ENCODE measurements around the gene BMPER. TPM values are rescaled to one million over a fixed set of nuclear protein-coding genes. Genes with fewer than 3 reads are reported as not detected.

Gene BMPER
- total RNA-seq, 1 experiment from 2014 or later: not detected

DNA sequence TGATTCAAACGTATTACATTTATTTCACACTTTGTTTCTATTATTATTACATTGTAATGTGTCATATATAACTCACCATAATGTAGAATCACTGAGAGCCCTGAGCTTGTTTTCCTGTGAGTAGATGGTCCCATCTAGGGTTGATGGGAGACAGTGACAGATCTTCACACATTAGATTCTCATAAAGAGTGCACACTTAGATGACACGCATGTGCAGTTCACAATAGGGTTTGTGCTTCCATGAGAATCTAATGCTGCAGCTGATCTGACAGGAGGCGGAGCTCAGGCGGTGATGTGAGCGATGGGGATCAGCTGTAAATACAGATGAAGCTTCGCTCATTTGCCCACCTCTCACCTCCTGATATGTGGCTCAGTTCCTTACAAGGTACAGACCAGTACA lies 36.1 kb downstream of the BMPER start:
- no peaks in the 10 kb centered on the region for H3K36me3 Mint-ChIP-seq (ENCODE audit: insufficient read depth, unreplicated experiment)
- ChIA-PET POLR2A (no interaction called here), CTCF (no interaction called here)
- H3K27ac Mint-ChIP-seq (ENCODE audit: unreplicated experiment): no peak overlapping the region
- DNase-seq: no peak
- no peaks in the 10 kb centered on the region; the same call in 1 of the 2 replicates for H3K9me3 ChIP-seq
- TF ChIP-seq CTCF (IDR thresholded peaks at IDR 0.05; ENCODE audit: insufficient read depth in 1 of 2, low read depth in 1 of 2, low read length in 1 of 2, severe bottlenecking in 1 of 2, unreplicated experiment in 1 of 2): no peak
- peaks cover 5% of the 10 kb centered on the region for H3K27me3 Mint-ChIP-seq (ENCODE audit: insufficient read depth, unreplicated experiment)
- no peak overlapping the region for H3K4me3 ChIP-seq (ENCODE audit: low read depth, low read length)
- intact Hi-C loops (cut with micrococcal nuclease; ENCODE audit: unreplicated experiment): no loop called here
- H3K4me1 Mint-ChIP-seq (ENCODE audit: low read depth, unreplicated experiment): peaks cover 12% of the 10 kb centered on the region
- H3K9me3 Mint-ChIP-seq (ENCODE audit: unreplicated experiment): peaks cover 16% of the 10 kb centered on the region
- H3K4me1 ChIP-seq: peaks cover 7% of the 10 kb centered on the region
- no peaks in the 10 kb centered on the region; the same call in 1 of the 2 replicates for H3K27me3 ChIP-seq (replicated peaks; ENCODE audit: control insufficient read depth, insufficient read depth, low read length)
- BruUV-seq (replicated peaks): no TSS peak
- no peak overlapping the region for H3K4me3 Mint-ChIP-seq (ENCODE audit: unreplicated experiment)
- H3K36me3 ChIP-seq (ENCODE audit: control insufficient read depth, insufficient read depth, low read length): no peaks in the 10 kb centered on the region

- BruUV-seq (replicated peaks): no TSS peak
- CTCF ChIA-PET: no interaction called here
- DNase-seq: no peak
Observed at GRCh38 chr7:33946094-33946699, 40.9 kb downstream of the BMPER start.

GRCh38 chr7:33950047-33950714 lies 44.8 kb downstream of the BMPER start:
- H3K4me3 Mint-ChIP-seq (ENCODE audit: unreplicated experiment): no peak overlapping the region
- Histone ChIP-seq H3K4me1 (no peaks in the 10 kb centered on the region), H3K4me3 (ENCODE audit: low read depth, low read length) (no peak overlapping the region), H3K36me3 (ENCODE audit: control insufficient read depth, insufficient read depth, low read length) (no peaks in the 10 kb centered on the region), H3K9me3 (no peaks in the 10 kb centered on the region), H3K27me3 (replicated peaks; ENCODE audit: control insufficient read depth, insufficient read depth, low read length) (no peaks in the 10 kb centered on the region)
- intact Hi-C loops (cut with micrococcal nuclease; ENCODE audit: unreplicated experiment): no loop called here
- CTCF ChIA-PET: no interaction called here
- H3K27me3 Mint-ChIP-seq (ENCODE audit: insufficient read depth, unreplicated experiment): peaks cover 5% of the 10 kb centered on the region
- H3K36me3 Mint-ChIP-seq (ENCODE audit: insufficient read depth, unreplicated experiment): no peaks in the 10 kb centered on the region
- peaks cover 10% of the 10 kb centered on the region for H3K9me3 Mint-ChIP-seq (ENCODE audit: unreplicated experiment)
- TF ChIP-seq CTCF (IDR thresholded peaks at IDR 0.05; ENCODE audit: insufficient read depth in 1 of 2, low read depth in 1 of 2, low read length in 1 of 2, severe bottlenecking in 1 of 2, unreplicated experiment in 1 of 2): no peak
- no peak for DNase-seq
- POLR2A ChIA-PET: no interaction called here
- BruUV-seq (replicated peaks): no TSS peak
- H3K4me1 Mint-ChIP-seq (ENCODE audit: low read depth, unreplicated experiment): no peaks in the 10 kb centered on the region
- no peak overlapping the region for H3K27ac Mint-ChIP-seq (ENCODE audit: unreplicated experiment)

More at GRCh38 chr7:33946094-33946699, 40.9 kb downstream of the BMPER start:
- H3K4me1 ChIP-seq: no peaks in the 10 kb centered on the region
- peaks cover 10% of the 10 kb centered on the region for H3K9me3 Mint-ChIP-seq (ENCODE audit: unreplicated experiment)
- H3K4me1 Mint-ChIP-seq (ENCODE audit: low read depth, unreplicated experiment): no peaks in the 10 kb centered on the region
- no peaks in the 10 kb centered on the region for H3K9me3 ChIP-seq
- intact Hi-C loops (cut with micrococcal nuclease; ENCODE audit: unreplicated experiment): no loop called here
- H3K36me3 Mint-ChIP-seq (ENCODE audit: insufficient read depth, unreplicated experiment): no peaks in the 10 kb centered on the region
- POLR2A ChIA-PET: no interaction called here
- TF ChIP-seq CTCF (IDR thresholded peaks at IDR 0.05; ENCODE audit: insufficient read depth in 1 of 2, low read depth in 1 of 2, low read length in 1 of 2, severe bottlenecking in 1 of 2, unreplicated experiment in 1 of 2): no peak
- no peak overlapping the region for H3K27ac Mint-ChIP-seq (ENCODE audit: unreplicated experiment)
- no peak overlapping the region for H3K4me3 Mint-ChIP-seq (ENCODE audit: unreplicated experiment)
- peaks cover 5% of the 10 kb centered on the region for H3K27me3 Mint-ChIP-seq (ENCODE audit: insufficient read depth, unreplicated experiment)
- no peak overlapping the region for H3K4me3 ChIP-seq (ENCODE audit: low read depth, low read length)
- no peaks in the 10 kb centered on the region; the same call in 1 of the 2 replicates for H3K27me3 ChIP-seq (replicated peaks; ENCODE audit: control insufficient read depth, insufficient read depth, low read length)
- no peaks in the 10 kb centered on the region for H3K36me3 ChIP-seq (ENCODE audit: control insufficient read depth, insufficient read depth, low read length)
